Coronary artery (tissue), 2 donors: Measurements from ENCODE around the gene LSR.

ENCODE experiments used
- DNase-seq: peaks from one replicate; pipeline ENCODE4 v3.0.0-alpha.2; 2017; ENCODE audit warnings: low spot score
- H3K27ac ChIP-seq, 2 donors: fragments of 200-600 bp; sonication (generic); one replicate each; pipeline ENCODE4 v1.5.1; 2016 to 2019
- H3K4me3 ChIP-seq: fragments of 200-600 bp; sonication (generic); 2 replicates; pipeline ENCODE4 v1.5.1; 2016; ENCODE audit warnings: mild to moderate bottlenecking, moderate library complexity
- CTCF ChIP-seq: fragments of 200-600 bp; sonication (generic); IDR thresholded peaks from one replicate; pipeline ENCODE4 v1.5.1; 2019; ENCODE audit warnings: antibody characterized with exemption

The LSR gene

GRCh38 chr19:35292421-35293362 lies 43.9 kb downstream of the LSR start:
- no peak for TF ChIP-seq CTCF
- DNase-seq: no peak
- no peak overlapping the region for H3K27ac ChIP-seq
- H3K4me3 ChIP-seq: no peak overlapping the region

DNA sequence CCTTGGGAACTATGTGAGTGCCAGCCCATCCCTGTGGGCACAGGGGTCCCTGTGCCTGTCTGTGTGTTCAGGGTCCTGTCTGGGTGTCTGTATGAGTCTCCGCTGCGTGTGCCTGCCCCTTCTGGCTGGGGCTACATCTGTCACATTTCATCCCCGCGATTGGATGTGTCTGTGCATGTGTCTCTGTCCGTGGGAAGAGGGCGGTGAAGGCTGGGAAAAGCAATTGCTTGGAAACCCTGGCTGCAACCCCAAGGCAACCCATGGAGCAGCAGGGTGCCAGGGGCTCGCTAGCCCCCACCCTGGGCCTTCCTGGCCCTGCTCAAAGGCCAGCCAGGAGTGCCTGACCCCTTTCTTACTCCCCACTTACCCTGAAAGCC lies 44.5 kb downstream of the LSR start:
- no peak overlapping the region for H3K4me3 ChIP-seq
- no peak for DNase-seq
- no peak overlapping the region for H3K27ac ChIP-seq
- no peak for TF ChIP-seq CTCF

DNA sequence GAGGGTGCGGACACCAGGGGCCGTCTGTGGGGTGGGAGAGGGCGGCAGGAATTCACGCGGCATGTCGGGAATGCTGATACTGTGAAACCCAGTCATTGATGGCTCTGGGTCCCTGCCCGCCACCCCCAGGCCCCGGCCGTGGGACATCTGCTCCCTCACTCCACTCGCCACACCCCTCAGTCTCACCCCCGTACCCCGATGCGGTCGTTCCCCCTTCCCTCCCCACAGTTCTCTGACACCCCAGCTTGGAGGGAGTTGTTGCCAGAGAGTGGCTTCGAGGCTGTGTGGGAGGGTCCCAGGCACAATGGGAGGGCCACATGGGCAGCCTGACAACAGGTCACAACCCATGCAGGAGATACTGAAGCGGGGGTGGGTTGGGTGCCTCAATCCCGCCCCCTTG lies 45.0 kb downstream of the LSR start:
- TF ChIP-seq CTCF: no peak
- H3K4me3 ChIP-seq: no peak overlapping the region
- DNase-seq: no peak
- H3K27ac ChIP-seq: no peak overlapping the region

- no peak for TF ChIP-seq CTCF
- no peak for DNase-seq
- H3K27ac ChIP-seq: no peak overlapping the region
- H3K4me3 ChIP-seq: no peak overlapping the region
Measured at GRCh38 chr19:35294328-35294727, 45.5 kb downstream of the LSR start.

GRCh38 chr19:35294859-35295791 lies 46.3 kb downstream of the LSR start:
- no peak overlapping the region for H3K27ac ChIP-seq
- no peak for TF ChIP-seq CTCF
- no peak for DNase-seq
- H3K4me3 ChIP-seq: no peak overlapping the region

- Histone ChIP-seq H3K4me3 (no peak overlapping the region), H3K27ac (no peak overlapping the region)
- DNase-seq: no peak
- no peak for TF ChIP-seq CTCF
Measured at GRCh38 chr19:35295792-35296462, 47.1 kb downstream of the LSR start.
